Measurements from ENCODE around the gene IL27RA. TPM values are rescaled to one million over a fixed set of nuclear protein-coding genes. Genes with fewer than 3 reads are reported as not detected.

IL27RA gene
- total and polyA plus RNA-seq, 2 of the 4 experiments (the other 2 are of a cell fraction): 2.9 to 5.1 TPM

- Histone ChIP-seq H3K4me3 (ENCODE audit: insufficient read depth, low read depth, low read length) (no peak overlapping the region), H2AK9ac (replicated peaks; ENCODE audit: low read depth, low read length, poor library complexity) (no peak overlapping the region), H3K9me3 (ENCODE audit: control insufficient read depth, insufficient read depth, low read length) (no peaks in the 10 kb centered on the region), H3K4ac (ENCODE audit: low read depth, low read length) (no peak overlapping the region), H2BK15ac (ENCODE audit: low read depth, low read length) (no peak overlapping the region), H2BK120ac (ENCODE audit: low read depth, low read length) (no peak overlapping the region), H4K91ac (ENCODE audit: insufficient read depth, low read depth, low read length) (no peak overlapping the region), H3K4me1 (ENCODE audit: control insufficient read depth, insufficient read depth, low read length) (peaks cover 10% of the 10 kb centered on the region), H3K4me2 (ENCODE audit: low read depth, low read length) (no peak overlapping the region), H3K27me3 (ENCODE audit: control insufficient read depth, insufficient read depth, low read length) (peaks cover 6% of the 10 kb centered on the region), H3K56ac (ENCODE audit: extremely low read depth, insufficient read depth, low read length) (no peak overlapping the region), H2AK5ac (ENCODE audit: low read depth, low read length) (no peak overlapping the region), H4K20me1 (ENCODE audit: insufficient read depth, low read length) (no peaks in the 10 kb centered on the region), H2AFZ (replicated peaks; ENCODE audit: low read length, poor library complexity) (no peak overlapping the region), H3K79me1 (ENCODE audit: low read depth in 1 of 2, low read length in 2 of 2) (peaks cover 0 to 14% of the 10 kb centered on the region in 2 experiments; a peak in 1 of 4 replicates), H3K23ac (ENCODE audit: low read depth, low read length) (no peak overlapping the region), H3K14ac (replicated peaks; ENCODE audit: low read depth, low read length) (no peak overlapping the region), H4K8ac (ENCODE audit: low read depth in 2 of 2, low read length in 2 of 2) (no peak overlapping the region), H3K18ac (ENCODE audit: low read depth, low read length) (no peak overlapping the region), H3K9ac (ENCODE audit: low read depth, low read length) (no peak overlapping the region), H3K9me1 (ENCODE audit: insufficient read depth, low read length) (no peaks in the 10 kb centered on the region), H3K27ac (ENCODE audit: insufficient read depth, low read length) (no peak overlapping the region), H3K36me3 (ENCODE audit: control insufficient read depth, insufficient read depth, low read length) (no peaks in the 10 kb centered on the region), H2BK5ac (ENCODE audit: low read depth, low read length, poor library complexity, severe bottlenecking) (no peak overlapping the region), H2BK20ac (ENCODE audit: low read depth, low read length) (no peak overlapping the region), H4K5ac (ENCODE audit: low read depth, low read length) (no peak overlapping the region)
- CTCF ChIA-PET: interaction anchor here (0.6 to 1.4 kb wide), 2 partner anchors 11 to 161 kb away, joined by 3 to 7 read pairs; no protein-coding TSS in a partner anchor
- no TSS peak for BruUV-seq (replicated peaks)
- no peak for TF ChIP-seq SMC3 (IDR thresholded peaks at IDR 0.05; ENCODE audit: low read depth, low read length)
- TF ChIP-seq BHLHE40 (IDR thresholded peaks at IDR 0.05; ENCODE audit: low read depth, low read length): no peak
- TF ChIP-seq USF2 (IDR thresholded peaks at IDR 0.05; ENCODE audit: low read depth, low read length): no peak
- TF ChIP-seq MAZ (IDR thresholded peaks at IDR 0.05; ENCODE audit: borderline replicate concordance, low read depth, low read length): no peak
- TF ChIP-seq RAD21 (IDR thresholded peaks at IDR 0.05; ENCODE audit: low read length): no peak
- no peak for TF ChIP-seq MXI1 (IDR thresholded peaks at IDR 0.05; ENCODE audit: borderline replicate concordance, low read depth, low read length)
- no peak for TF ChIP-seq FOS (IDR thresholded peaks at IDR 0.05; ENCODE audit: low read depth, low read length)
- TF ChIP-seq CEBPB (IDR thresholded peaks at IDR 0.05; ENCODE audit: low read depth, low read length): no peak
- TF ChIP-seq CHD1 (IDR thresholded peaks at IDR 0.05; ENCODE audit: low read depth, low read length): no peak
- no peak for TF ChIP-seq NFE2L2 (IDR thresholded peaks at IDR 0.05; ENCODE audit: low read depth, low read length)
- ATAC-seq (ENCODE audit: low read depth) (no peak), DNase-seq (no peak)
- in situ Hi-C loops (cut with MboI; ENCODE audit: low sequenced_read_pairs) (loop anchor here (5.0 kb wide), 1 partner anchor 188 kb away; no protein-coding TSS in a partner anchor), dilution Hi-C loops (cut with HindIII; ENCODE audit: low sequenced_read_pairs, unreplicated experiment) (no loop called here), intact Hi-C loops (cut with micrococcal nuclease) (no loop called here)
- 85% methylated on average over 36 of the region's 43 CpGs; no CpG with 5 or more reads in 1 of the 2 experiments for WGBS, 2 experiments (ENCODE audit: extremely low coverage in 2 of 2, insufficient read length in 1 of 2)
- POLR2A ChIA-PET (ENCODE audit: unreplicated experiment): no interaction called here
Observed at GRCh38 chr19:14070268-14071050, 38.9 kb downstream of the IL27RA start.

Data from IMR-90 (cell line).